ENCODE data around the gene TEX54.
"Not testable (repeated sequence)": the region's sequence is repeated elsewhere in the genome, so short reads cannot be mapped to it uniquely, and the experiment has no call there.

Gene TEX54

DNA sequence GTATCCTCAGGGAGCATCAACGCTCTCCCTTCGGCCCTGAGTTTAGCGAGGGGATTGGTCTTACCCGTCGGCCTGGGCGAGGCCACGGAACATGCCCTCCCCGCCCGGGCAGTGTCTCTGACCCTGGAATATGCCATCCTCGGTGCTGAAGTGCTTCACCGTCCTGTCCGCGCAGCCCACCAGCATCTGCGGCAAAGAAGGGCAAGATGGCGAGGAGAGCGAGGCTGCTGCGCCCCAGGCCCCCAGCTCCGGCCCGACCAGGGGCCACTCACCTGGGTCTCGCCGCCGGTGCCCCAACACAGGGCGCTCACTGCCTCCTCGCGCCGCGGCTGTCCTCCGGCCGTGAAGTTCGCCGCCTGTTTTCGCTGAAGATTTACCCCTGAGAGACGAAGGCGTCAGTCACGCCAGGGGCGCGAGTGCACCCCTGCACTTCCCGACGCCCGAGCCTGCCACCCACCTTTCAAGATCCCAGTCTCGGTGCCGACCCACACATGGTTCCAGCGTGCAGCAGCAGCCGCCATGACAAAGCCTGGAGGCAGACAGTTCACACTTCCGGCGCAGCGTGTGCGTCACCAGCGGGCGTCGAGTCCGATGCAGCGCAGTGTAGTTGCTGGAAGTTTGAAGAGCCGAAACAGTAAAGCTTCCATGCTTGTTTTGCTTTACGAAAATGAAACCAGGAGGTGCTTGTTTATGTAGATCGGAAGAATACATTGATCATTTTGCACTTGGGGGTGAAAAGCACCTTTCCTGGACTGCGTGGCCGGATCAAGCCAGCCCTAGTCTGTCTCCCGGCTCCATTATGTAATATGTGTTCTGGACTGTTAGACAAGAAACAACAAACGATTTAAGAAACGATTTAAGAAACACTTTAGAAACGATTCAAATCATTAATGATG, 6.7 kb upstream of the TEX54 start, which contains the start of gene WDR74:
Gene WDR74, minus strand, starts transcription at position 541 of the 896 bp plus-strand sequence. Its CDS starts 20 bp downstream, at position 521.
- TF ChIP-seq, protein P1, sequence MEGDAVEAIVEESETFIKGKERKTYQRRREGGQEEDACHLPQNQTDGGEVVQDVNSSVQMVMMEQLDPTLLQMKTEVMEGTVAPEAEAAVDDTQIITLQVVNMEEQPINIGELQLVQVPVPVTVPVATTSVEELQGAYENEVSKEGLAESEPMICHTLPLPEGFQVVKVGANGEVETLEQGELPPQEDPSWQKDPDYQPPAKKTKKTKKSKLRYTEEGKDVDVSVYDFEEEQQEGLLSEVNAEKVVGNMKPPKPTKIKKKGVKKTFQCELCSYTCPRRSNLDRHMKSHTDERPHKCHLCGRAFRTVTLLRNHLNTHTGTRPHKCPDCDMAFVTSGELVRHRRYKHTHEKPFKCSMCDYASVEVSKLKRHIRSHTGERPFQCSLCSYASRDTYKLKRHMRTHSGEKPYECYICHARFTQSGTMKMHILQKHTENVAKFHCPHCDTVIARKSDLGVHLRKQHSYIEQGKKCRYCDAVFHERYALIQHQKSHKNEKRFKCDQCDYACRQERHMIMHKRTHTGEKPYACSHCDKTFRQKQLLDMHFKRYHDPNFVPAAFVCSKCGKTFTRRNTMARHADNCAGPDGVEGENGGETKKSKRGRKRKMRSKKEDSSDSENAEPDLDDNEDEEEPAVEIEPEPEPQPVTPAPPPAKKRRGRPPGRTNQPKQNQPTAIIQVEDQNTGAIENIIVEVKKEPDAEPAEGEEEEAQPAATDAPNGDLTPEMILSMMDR (IDR thresholded peaks at IDR 0.05; ENCODE audit: insufficient read depth, low read depth, low read length, missing control alignments) = no peak
- peak within 1 kb of the TSS; percentile 97 for H3K4me3 ChIP-seq (ENCODE audit: low read length)
- peak; percentile 95 for DNase-seq (ENCODE audit: low read depth)

DNA sequence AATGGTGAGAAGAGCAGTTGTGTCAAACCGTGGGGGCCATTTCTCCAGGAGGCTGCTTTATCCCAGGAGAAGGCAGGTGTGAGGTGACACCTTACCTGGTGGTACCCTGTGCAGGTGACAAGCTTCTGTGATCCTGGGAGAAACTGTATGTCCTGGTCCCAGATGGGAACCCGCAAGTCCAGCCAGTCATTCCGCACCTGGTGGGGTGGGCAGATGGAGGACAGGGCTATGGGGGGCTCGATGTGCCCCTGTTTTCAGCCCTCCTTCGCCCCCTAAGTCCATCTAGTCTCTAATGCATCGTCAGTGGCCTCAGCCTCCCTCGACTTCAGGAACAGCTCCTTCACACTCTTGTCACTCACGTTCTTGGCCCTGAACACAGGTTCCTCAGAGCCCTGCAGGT, 2.7 kb upstream of the TEX54 start:
- TF ChIP-seq, protein P1 (IDR thresholded peaks at IDR 0.05; ENCODE audit: insufficient read depth, low read depth, low read length, missing control alignments) = no peak
- DNase-seq (ENCODE audit: low read depth) = no peak
- H3K4me3 ChIP-seq (ENCODE audit: low read length) = no peak overlapping the region

DNA sequence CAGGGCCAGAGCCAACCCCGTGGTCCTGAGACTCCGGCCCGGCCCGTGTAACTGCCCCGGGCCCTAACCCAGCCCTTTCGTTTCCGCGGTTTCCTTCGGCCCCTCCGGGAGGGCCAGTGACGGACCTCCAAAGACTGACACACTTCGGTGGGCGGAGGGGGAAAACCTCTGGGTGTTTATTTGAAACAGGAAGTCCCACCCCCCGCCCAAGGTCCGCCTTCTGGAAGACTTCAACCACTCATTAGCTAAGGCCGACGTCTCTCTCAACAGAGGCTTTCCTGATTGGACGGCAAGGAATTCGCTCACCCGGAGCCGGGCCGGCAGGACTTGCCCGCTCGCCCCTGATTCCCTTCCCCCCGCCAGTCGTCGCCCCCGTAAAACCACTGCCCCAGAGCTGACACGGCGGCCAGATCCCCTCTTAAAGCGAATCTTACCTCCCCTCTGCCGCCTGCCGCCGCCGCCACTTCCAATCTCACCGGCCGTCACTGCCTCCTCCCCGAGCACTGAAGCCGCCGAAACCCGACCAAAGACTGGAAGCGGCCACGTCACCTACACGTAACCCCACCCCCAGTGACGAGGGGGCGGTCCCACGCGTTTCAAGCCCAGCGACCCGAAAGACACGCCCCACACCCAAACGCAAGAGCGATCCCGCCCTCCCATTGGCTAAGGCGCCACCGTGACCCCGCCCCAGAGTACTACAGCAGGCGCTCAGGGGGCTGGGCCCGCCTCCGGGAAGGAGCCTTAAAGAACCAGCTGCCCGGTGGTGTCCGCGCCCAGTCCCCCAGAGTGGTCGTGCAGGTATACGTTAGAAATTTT, 913 bp downstream of the TEX54 start, which contains the start of gene STX5:
Gene STX5, minus strand, starts transcription at position 532 of the 816 bp plus-strand sequence. CDS start 808 bp downstream, outside the sequence.
- TF ChIP-seq, protein P1 (IDR thresholded peaks at IDR 0.05; ENCODE audit: insufficient read depth, low read depth, low read length, missing control alignments) = no peak

DNA sequence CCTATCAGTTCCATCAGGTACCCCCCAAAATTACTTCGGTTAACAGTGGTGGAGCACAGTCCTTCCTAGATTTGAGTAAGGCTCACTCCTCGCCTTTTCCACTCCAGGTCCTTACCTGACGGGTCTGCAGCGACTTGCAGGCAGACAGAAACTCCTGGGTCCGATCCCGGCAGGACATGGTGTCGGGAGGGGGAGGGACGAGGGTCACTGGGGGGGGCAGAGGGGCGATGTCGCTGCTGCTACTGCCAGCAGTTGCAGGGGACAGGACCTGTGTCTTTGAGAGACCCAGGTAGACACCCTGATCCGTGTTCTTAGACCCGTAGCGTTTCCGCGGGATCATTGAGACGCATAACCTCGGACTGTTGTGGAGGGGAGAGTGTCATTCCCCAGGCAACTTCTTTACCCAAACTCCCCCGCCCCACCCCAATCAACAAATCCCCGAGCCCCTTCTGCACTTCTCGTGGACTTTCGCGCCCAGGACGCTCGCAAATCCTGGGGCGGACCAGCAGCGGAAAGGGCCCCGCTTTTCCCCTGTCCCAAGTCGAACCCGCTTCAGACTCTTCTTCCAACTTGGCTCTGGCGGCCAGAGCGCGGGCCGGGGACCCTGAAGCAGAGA, 1.6 kb downstream of the TEX54 start:
- TF ChIP-seq, protein P1 (IDR thresholded peaks at IDR 0.05; ENCODE audit: insufficient read depth, low read depth, low read length, missing control alignments) = no peak
- DNase-seq (ENCODE audit: low read depth) = peak; percentile 43
- H3K4me3 ChIP-seq (ENCODE audit: low read length) = peak overlapping the region; percentile 86

More for the DNA sequence above, 913 bp downstream of the TEX54 start, which contains the start of gene STX5:
- peak within 1 kb of the TSS; percentile 86 for H3K4me3 ChIP-seq (ENCODE audit: low read length)
- peak; percentile 99 for DNase-seq (ENCODE audit: low read depth)

DNA sequence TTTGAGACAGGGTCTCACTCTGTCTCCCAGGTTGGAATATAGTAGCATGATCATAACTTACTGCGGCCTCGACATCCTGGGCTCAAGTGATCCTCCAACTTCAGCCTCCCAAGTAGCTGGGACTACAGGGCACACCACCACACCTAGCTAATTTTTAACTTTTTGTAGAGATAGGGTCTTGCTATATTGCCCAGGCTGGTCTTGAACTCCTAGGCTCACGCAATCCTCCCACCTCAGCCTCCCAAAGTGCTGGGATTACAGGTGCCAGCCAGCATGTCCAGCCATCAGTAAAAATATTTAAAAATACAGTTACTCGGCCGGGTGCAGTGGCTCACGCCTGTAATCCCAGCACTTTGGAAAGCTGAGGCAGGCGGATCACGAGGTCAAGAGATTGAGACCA, 4.5 kb downstream of the TEX54 start:
- DNase-seq (ENCODE audit: low read depth) = not testable (repeated sequence)

DNA sequence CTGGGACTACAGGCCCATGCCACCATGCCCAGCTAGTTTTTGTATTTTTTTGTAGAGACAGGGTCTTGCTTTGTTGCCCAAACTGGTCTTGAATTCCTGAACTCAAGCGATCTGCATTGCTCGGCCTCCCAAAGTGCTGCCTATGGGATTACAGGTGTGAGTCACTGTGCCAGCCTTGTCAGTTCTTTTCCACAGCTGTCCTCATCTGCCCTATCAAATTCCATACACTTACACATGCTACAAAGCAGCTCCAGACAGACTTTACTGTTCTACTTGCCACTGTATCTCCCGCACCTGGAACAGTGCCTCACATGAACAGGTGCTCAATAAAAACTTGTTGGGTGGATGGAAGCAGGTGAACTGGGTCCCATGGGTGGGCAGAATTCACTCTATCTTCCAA, 9.0 kb downstream of the TEX54 start:
- DNase-seq (ENCODE audit: low read depth) = peak; percentile 47
- TF ChIP-seq, protein P1 (IDR thresholded peaks at IDR 0.05; ENCODE audit: insufficient read depth, low read depth, low read length, missing control alignments) = no peak
- no peak overlapping the region for H3K4me3 ChIP-seq (ENCODE audit: low read length)

More for the DNA sequence above, 4.5 kb downstream of the TEX54 start:
- H3K4me3 ChIP-seq (ENCODE audit: low read length) = not testable (repeated sequence)
